Sigmoid colon (tissue), 4 donors: Measurements from ENCODE around the gene UTS2B.

Source experiments
- POLR2A ChIP-seq, 2 donors: fragments of 450-650 bp; IDR thresholded peaks; one replicate each; pipeline ENCODE4 v1.6.1; 2016; ENCODE audit warnings: antibody characterized with exemption in 2 of 2, mild to moderate bottlenecking in 2 of 2, moderate library complexity in 2 of 2
- POLR2AphosphoS5 ChIP-seq, 4 donors: sonication (generic); formaldehyde crosslinking; IDR thresholded peaks; one replicate each; pipeline ENCODE4 v1.6.1; 2017; ENCODE audit warnings: antibody characterized with exemption in 4 of 4
- TF ChIP-seq, protein P1 (sequence below), 4 experiments: fragments of 450-650 bp in 3 of 4; fragments of 200-600 bp in 1 of 4; IDR thresholded peaks; one replicate each; pipeline ENCODE4 v1.5.1; 2016 to 2019; ENCODE audit warnings: antibody characterized with exemption in 4 of 4, mild to moderate bottlenecking in 3 of 4, moderate library complexity in 2 of 4

DNA sequence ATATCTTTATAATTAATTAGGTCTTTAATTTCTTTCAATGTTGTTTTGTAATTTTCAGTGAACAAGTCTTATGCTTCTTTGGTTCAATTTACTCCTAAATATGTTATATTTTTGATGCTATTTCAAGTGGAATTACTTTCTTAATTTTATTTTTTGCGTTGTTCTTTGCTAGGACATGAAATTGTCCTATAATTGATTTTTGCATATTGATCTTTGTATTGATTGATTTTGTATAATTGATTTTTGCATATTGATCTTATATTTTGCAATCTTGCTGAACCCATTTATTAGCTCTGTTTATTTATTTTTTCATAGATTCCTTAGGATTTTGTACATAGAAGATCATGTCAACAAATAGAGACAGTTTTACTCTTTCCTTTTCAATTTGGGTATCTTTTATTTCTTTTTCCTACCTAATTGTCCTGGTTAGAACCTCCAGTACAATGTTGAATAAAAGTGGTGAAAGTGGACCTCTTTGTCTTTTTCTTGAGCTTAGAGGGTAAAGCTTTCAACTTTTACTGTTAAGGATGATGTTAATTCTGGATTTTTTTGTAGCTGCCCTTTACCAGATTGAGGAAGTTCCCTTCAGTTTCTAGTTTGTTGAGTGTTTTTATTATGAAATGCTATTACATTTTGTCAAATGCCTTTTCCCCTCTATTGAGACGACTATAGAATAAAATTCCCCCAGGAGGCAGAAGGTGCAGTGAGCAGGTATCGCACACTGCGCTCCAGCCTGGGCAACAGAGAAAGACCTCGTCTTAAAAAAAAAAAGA, 37.9 kb downstream of the UTS2B start:
- TF ChIP-seq, protein P1, sequence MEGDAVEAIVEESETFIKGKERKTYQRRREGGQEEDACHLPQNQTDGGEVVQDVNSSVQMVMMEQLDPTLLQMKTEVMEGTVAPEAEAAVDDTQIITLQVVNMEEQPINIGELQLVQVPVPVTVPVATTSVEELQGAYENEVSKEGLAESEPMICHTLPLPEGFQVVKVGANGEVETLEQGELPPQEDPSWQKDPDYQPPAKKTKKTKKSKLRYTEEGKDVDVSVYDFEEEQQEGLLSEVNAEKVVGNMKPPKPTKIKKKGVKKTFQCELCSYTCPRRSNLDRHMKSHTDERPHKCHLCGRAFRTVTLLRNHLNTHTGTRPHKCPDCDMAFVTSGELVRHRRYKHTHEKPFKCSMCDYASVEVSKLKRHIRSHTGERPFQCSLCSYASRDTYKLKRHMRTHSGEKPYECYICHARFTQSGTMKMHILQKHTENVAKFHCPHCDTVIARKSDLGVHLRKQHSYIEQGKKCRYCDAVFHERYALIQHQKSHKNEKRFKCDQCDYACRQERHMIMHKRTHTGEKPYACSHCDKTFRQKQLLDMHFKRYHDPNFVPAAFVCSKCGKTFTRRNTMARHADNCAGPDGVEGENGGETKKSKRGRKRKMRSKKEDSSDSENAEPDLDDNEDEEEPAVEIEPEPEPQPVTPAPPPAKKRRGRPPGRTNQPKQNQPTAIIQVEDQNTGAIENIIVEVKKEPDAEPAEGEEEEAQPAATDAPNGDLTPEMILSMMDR (IDR thresholded peaks at IDR 0.05): no peak
- TF ChIP-seq POLR2AphosphoS5 (IDR thresholded peaks at IDR 0.05) (no peak), POLR2A (IDR thresholded peaks at IDR 0.05) (no peak)
